DMS53 treated with DMSO at 0.1 percent for 48 hours (cell line): ENCODE data around the gene SLC46A2.

Experiments used
- DNase-seq: peaks from one replicate; lab custom pipeline; 2025; ENCODE audit not compliant: unreplicated experiment; lab: John Stamatoyannopoulos, UW

Gene SLC46A2

GRCh38 chr9:112833081-112833480, 57.6 kb downstream of the SLC46A2 start:
- no peak for DNase-seq

GRCh38 chr9:112831969-112832368, 58.7 kb downstream of the SLC46A2 start:
- DNase-seq: no peak

DNA sequence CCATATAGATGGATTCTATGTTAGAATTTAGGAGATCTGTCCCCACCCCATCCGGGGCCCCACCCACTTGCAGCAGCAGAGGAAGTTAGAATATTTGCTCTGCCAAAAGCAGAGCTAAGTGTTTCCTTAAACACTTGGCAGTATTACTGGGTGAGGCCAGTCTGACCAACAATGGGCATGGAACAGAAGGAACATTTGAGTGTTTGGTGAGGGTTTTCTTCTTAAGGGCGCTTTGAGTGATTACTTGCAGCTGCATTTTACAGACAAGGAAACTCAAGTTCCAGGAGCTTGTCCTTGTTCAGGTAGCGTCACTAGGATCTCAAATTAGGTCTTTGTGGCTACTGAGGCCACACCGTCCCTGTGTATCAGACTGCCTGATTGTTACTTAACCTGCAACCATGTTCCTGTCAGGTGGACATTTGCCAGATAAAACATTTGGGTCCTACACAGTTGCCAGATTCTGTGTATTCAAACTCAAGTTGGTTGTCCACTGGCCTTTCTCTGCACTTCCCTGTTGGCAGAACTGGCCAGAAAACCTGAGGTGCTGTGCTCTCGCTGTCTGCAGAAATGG, 59.3 kb downstream of the SLC46A2 start:
- DNase-seq: peak; percentile 54
